Mesendoderm (in vitro differentiated cells): ENCODE results near the gene IDS.

ENCODE experiments used
- DNase-seq: peaks from one replicate; pipeline ENCODE4 v3.0.0; 2013
- H2AK5ac ChIP-seq: 2 replicates; pipeline ENCODE4 v1.6.1; 2013; ENCODE audit warnings: low read length, inconsistent platforms
- H2BK120ac ChIP-seq: 2 replicates; pipeline ENCODE4 v1.6.1; 2013; ENCODE audit warnings: low read depth, mild to moderate bottlenecking, low read length, moderate library complexity, mixed read lengths
- H2BK15ac ChIP-seq: replicated peaks from 2 replicates; pipeline ENCODE4 v1.6.1; 2013; ENCODE audit warnings: low read depth, mild to moderate bottlenecking, moderate library complexity
- H2BK5ac ChIP-seq: 2 replicates; pipeline ENCODE4 v1.6.1; 2013; ENCODE audit warnings: low read length, inconsistent platforms
- H3K18ac ChIP-seq: 2 replicates; pipeline ENCODE4 v1.6.1; 2013; ENCODE audit warnings: mild to moderate bottlenecking, low read length, mixed read lengths
- H3K23ac ChIP-seq: one replicate; pipeline ENCODE4 v1.6.1; 2013; ENCODE audit warnings: low read length
- H3K27ac ChIP-seq: 2 replicates; pipeline ENCODE4 v1.5.1; 2013; ENCODE audit warnings: low read depth, mild to moderate bottlenecking, inconsistent platforms, low read length, moderate library complexity
- H3K27me3 ChIP-seq: 2 replicates; pipeline ENCODE4 v1.6.1; 2013; ENCODE audit warnings: low read length, control low read depth, mild to moderate bottlenecking, inconsistent platforms; ENCODE audit not compliant: insufficient read depth, poor library complexity
- H3K36me3 ChIP-seq: 2 replicates; pipeline ENCODE4 v1.6.1; 2013; ENCODE audit warnings: low read length, inconsistent platforms; ENCODE audit not compliant: control insufficient read depth, insufficient read depth
- H3K4ac ChIP-seq: one replicate; pipeline ENCODE4 v1.6.1; 2013; ENCODE audit warnings: low read depth, mild to moderate bottlenecking, low read length, moderate library complexity
- H3K4me1 ChIP-seq: 2 replicates; pipeline ENCODE4 v1.6.1; 2013; ENCODE audit warnings: low read depth, low read length, inconsistent platforms; ENCODE audit not compliant: control insufficient read depth
- H3K4me2 ChIP-seq: 2 replicates; pipeline ENCODE4 v1.6.1; 2013; ENCODE audit warnings: low read length
- H3K4me3 ChIP-seq: 2 replicates; pipeline ENCODE4 v1.5.1; 2013; ENCODE audit warnings: mild to moderate bottlenecking, low read length
- H3K56ac ChIP-seq: one replicate; pipeline ENCODE4 v1.6.1; 2013; ENCODE audit warnings: low read length
- H3K79me1 ChIP-seq: 2 replicates; pipeline ENCODE4 v1.6.1; 2013; ENCODE audit warnings: low read length, inconsistent platforms
- H3K79me2 ChIP-seq: 2 replicates; pipeline ENCODE4 v1.6.1; 2013; ENCODE audit warnings: mild to moderate bottlenecking, low read length; ENCODE audit not compliant: control insufficient read depth, insufficient read depth
- H3K9ac ChIP-seq: 2 replicates; pipeline ENCODE4 v1.6.1; 2013; ENCODE audit warnings: low read length, inconsistent platforms
- H4K5ac ChIP-seq: one replicate; pipeline ENCODE4 v1.6.1; 2013; ENCODE audit warnings: low read length
- H4K8ac ChIP-seq: one replicate; pipeline ENCODE4 v1.6.1; 2013; ENCODE audit warnings: low read depth, mild to moderate bottlenecking, control low read depth, low read length, moderate library complexity
- WGBS: extraction: QIAGEN DNeasy Blood & Tissue Kit; methylation state at CpG from one replicate; pipeline ENCODE4 v1.1.7; 2013; ENCODE audit warnings: low lambda C conversion rate, missing lambda C conversion rate; ENCODE audit not compliant: insufficient coverage; ENCODE audit errors: extremely low coverage; 5-methylcytosine and 5-hydroxymethylcytosine counted together

IDS gene

DNA sequence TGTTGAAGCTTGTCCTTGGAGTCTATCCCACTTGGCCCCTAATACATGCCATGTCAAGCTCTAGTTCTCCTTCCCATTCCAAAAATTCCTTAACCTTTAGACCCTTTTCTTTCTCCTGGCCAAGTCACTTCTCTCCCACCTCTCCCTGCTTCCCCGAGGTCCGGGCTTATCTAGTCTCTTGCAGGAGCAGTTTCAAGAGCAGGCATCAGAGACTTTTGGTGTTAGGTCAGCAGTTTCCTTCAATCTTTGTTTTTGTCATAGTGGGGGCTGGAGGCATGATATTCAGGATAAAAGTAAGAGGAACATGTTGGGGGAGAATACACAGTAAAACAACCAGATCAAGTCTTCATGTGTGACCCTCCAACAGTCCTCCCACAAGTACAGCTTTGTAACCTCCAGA lies 11.5 kb upstream of the IDS start:
- Histone ChIP-seq H2AK5ac (no peak overlapping the region), H3K56ac (no peak overlapping the region), H3K4me1 (no peaks in the 10 kb centered on the region), H3K79me1 (no peaks in the 10 kb centered on the region), H4K5ac (no peak overlapping the region), H2BK5ac (no peak overlapping the region), H3K9ac (no peak overlapping the region), H3K27ac (no peak overlapping the region), H3K23ac (no peak overlapping the region), H2BK15ac (no peak overlapping the region), H3K79me2 (no peaks in the 10 kb centered on the region), H2BK120ac (no peak overlapping the region), H3K4me2 (no peak overlapping the region), H4K8ac (no peak overlapping the region), H3K4me3 (no peak overlapping the region), H3K18ac (no peak overlapping the region), H3K27me3 (no peaks in the 10 kb centered on the region), H3K36me3 (no peaks in the 10 kb centered on the region), H3K4ac (no peak overlapping the region)
- no peak for DNase-seq
- no CpG with 5 or more reads among the region's 2 CpGs for WGBS

DNA sequence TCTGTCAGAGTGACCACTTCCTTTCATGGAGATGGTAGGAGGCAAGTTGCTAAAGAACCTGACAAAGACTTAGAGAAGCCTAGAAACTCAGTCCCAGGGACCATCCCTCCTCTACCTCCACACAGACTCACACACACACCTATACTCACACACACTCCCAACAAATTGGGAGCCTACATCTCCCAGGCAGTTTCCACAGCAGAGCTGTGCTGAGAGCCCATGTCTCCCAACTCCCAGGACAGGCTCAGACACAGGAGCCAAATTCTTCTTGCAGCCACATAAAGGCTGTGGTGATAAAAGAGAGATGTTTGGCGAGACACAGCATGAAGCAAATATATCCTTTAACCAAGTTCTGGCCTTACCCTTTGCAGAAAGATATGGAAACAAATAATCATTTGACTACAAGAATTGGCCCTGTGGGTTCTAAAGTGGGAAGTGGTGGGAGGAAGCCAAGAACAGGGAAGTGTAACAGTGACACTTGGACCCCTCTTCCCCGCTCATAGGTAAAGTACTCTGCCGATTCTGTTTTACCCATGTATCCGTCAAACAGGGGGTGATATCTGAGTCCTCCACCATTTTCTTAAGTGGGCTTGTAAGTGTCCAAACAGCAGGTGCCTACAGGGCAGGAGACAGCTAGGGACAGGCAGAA lies 11.0 kb upstream of the IDS start:
- no peak overlapping the region for H3K56ac ChIP-seq
- H3K4ac ChIP-seq: no peak overlapping the region
- no peaks in the 10 kb centered on the region for H3K36me3 ChIP-seq
- no peak overlapping the region for H3K18ac ChIP-seq
- no peaks in the 10 kb centered on the region for H3K4me1 ChIP-seq
- no peak for DNase-seq
- H2AK5ac ChIP-seq: no peak overlapping the region
- no peak overlapping the region for H3K27ac ChIP-seq
- H3K27me3 ChIP-seq: no peaks in the 10 kb centered on the region
- no peak overlapping the region for H3K4me2 ChIP-seq
- H2BK5ac ChIP-seq: no peak overlapping the region
- no peak overlapping the region for H4K8ac ChIP-seq
- H3K79me1 ChIP-seq: no peaks in the 10 kb centered on the region
- WGBS: no CpG with 5 or more reads among the region's 4 CpGs
- no peaks in the 10 kb centered on the region for H3K79me2 ChIP-seq
- H3K9ac ChIP-seq: no peak overlapping the region
- H4K5ac ChIP-seq: no peak overlapping the region
- no peak overlapping the region for H2BK120ac ChIP-seq
- no peak overlapping the region for H3K23ac ChIP-seq
- no peak overlapping the region for H2BK15ac ChIP-seq
- no peak overlapping the region for H3K4me3 ChIP-seq

DNA sequence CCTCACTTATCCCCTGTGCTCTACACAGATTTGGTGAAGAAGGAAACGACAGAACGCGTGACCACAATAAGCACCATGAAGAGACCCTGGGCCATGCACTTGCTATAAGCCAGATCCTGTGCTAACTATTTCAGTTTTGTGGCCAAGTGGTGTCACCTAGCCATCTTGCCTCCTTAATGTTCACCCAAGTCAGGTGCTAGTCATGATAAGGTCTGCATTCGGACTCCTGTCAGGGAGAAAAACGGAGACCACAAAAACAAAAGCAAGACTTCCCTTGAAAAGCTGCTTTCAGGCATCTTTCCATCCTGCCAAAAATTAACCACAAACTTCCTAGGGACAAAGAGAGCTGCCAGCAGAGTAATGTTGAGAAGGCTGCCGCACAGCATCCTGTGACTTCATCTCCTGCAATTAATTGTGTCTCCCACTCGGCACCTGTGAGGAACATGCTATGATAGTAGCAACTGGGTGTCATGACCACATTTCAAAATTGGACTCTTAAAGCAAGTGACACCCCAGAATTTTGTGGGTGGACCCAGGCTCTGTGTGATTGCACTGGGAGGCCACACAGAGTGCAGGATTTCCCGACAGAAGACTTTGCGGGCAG lies 8.8 kb upstream of the IDS start:
- WGBS: no CpG with 5 or more reads among the region's 9 CpGs
- Histone ChIP-seq H3K27ac (no peak overlapping the region), H3K27me3 (no peaks in the 10 kb centered on the region), H2AK5ac (no peak overlapping the region), H2BK15ac (no peak overlapping the region), H3K18ac (no peak overlapping the region), H3K79me2 (no peaks in the 10 kb centered on the region), H3K9ac (no peak overlapping the region), H3K4me3 (no peak overlapping the region), H2BK5ac (no peak overlapping the region), H3K56ac (no peak overlapping the region), H3K23ac (no peak overlapping the region), H3K36me3 (no peaks in the 10 kb centered on the region), H3K4me1 (no peaks in the 10 kb centered on the region), H4K5ac (no peak overlapping the region), H3K4me2 (no peak overlapping the region), H4K8ac (no peak overlapping the region), H3K79me1 (no peaks in the 10 kb centered on the region), H3K4ac (no peak overlapping the region), H2BK120ac (no peak overlapping the region)
- DNase-seq: no peak

DNA sequence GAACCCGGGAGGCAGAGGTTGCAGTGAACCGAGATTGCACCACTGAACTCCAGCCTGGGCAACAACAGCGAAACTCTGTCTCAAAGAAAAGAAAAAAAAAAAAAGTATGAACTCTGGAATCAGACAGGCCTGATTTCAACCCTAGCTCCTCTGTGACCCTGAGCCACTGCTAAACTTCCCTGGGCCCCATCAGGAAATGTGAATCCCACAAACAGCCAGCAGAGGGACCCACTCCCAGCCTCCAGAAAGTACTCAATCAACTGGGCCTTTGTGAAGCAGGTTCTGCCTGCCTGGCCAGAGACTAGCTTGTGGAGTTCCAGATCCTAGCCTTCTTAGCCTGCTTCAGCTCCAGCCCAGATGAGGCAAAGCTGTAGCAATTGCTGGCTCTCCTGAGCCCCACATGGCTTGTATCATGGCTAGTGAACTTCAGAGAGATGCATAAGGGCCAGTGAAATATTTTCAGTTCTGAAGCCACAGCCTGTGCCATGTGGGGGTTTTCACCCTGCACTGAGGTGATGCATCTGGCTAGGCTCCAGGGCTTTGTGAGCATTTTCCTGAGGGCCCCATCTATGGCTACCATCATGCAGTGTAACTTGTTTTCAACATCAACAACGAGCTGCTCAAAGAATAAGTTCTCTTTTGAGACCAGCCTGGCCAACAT lies 7.2 kb upstream of the IDS start:
- no peak overlapping the region for H4K5ac ChIP-seq
- no peak overlapping the region for H3K4ac ChIP-seq
- H3K56ac ChIP-seq: peak overlapping the region; percentile 64
- peak; percentile 75 for DNase-seq
- no peak overlapping the region for H2BK120ac ChIP-seq
- no CpG with 5 or more reads among the region's 4 CpGs for WGBS
- H2AK5ac ChIP-seq: no peak overlapping the region
- no peaks in the 10 kb centered on the region for H3K36me3 ChIP-seq
- H3K18ac ChIP-seq: no peak overlapping the region
- no peaks in the 10 kb centered on the region for H3K27me3 ChIP-seq
- H3K23ac ChIP-seq: no peak overlapping the region
- H3K27ac ChIP-seq: no peak overlapping the region
- H2BK5ac ChIP-seq: no peak overlapping the region
- no peak overlapping the region for H4K8ac ChIP-seq
- no peak overlapping the region for H3K4me3 ChIP-seq
- no peak overlapping the region for H3K9ac ChIP-seq
- H3K79me2 ChIP-seq: no peaks in the 10 kb centered on the region
- H2BK15ac ChIP-seq: no peak overlapping the region
- no peaks in the 10 kb centered on the region for H3K4me1 ChIP-seq
- no peak overlapping the region for H3K4me2 ChIP-seq
- H3K79me1 ChIP-seq: no peaks in the 10 kb centered on the region

DNA sequence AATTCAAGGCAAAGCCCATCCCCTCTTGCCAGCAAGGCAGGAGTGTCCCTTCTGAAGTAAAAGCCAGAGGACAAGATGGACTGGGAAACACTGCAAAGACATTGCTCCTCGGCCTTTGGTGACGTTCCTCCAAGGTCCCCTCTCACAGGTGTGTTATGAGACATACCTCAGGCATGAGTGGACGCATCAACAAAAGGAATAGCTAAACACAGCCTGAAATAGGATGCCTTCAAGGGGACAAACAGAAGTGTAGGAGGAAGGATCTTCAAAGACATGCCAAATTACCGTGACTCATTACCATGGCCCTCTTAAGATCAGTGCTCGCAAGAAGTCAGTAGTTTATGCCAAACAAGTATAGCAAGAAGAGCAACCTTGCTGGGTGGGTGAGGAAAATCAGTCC lies 6.0 kb upstream of the IDS start:
- Histone ChIP-seq H3K79me1 (no peaks in the 10 kb centered on the region), H4K8ac (no peak overlapping the region), H3K4ac (no peak overlapping the region), H3K36me3 (no peaks in the 10 kb centered on the region), H3K4me2 (no peak overlapping the region), H3K23ac (no peak overlapping the region), H3K4me3 (no peak overlapping the region), H3K9ac (no peak overlapping the region), H2BK120ac (no peak overlapping the region), H2AK5ac (no peak overlapping the region), H2BK5ac (no peak overlapping the region), H3K27ac (no peak overlapping the region), H3K4me1 (no peaks in the 10 kb centered on the region), H2BK15ac (no peak overlapping the region), H3K79me2 (no peaks in the 10 kb centered on the region), H3K56ac (no peak overlapping the region), H4K5ac (no peak overlapping the region), H3K27me3 (no peaks in the 10 kb centered on the region), H3K18ac (no peak overlapping the region)
- DNase-seq: peak; percentile 48
- no CpG with 5 or more reads among the region's 5 CpGs for WGBS
